ENCODE measurements around the gene FAM240B.

FAM240B gene

DNA sequence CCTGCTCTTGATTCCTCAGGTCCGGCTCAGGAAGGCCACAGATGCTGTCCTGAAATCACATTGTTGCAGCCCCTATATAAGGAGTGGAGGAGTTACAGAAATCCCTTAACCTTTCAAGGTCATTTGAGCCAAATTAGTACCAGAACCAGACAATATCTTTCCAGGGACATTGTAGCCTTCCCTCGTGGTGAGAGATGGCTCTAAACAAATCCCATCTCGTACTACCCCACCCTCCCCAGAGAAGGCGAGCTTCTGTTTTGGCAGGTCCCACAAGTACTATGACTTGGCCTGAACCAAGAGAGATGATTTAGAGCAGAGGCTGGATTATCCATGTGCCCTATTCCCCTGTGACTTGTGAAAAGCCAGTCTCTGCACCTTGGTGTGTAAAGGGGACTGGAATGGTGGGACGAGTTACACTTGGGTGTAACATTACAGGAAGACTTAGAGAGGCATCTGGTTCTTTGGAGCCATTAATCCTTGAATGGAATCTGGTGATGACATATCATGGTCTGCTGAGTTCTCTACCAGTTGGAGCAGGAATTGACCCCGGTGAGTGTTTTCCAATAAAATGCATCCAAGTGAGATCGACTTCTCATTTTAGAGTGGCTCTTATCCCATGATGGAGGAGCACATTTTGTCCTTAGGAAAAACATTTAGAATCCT is at the start of gene FAM240B:
Gene FAM240B (minus strand): TSS at position 51 of the 663 bp plus-strand sequence. CDS start 16,134 bp downstream, outside the sequence.
- no peak for DNase-seq (ENCODE audit: extremely low read depth in 1 of 2, low read depth in 1 of 2)

DNA sequence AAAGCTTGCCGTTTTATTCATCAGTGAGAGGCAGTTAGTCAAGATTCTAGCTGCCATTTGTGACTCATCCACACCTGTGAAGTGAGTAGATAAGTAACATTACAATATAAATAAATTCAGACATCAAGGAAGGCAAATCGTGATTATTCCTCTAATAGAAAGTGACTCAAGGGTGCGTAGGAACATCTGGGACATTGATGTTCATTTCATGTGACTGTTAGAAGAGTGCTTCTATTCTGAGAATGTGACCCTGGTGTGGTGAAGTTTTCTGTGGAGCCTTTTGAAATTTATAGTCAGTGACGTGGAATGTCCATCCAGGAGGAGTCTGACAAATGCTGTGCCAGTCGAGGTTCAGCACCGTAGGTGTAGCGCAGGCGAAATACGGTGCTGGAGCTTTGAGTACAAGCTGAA is 48.4 kb upstream of the FAM240B start:
- DNase-seq (ENCODE audit: extremely low read depth in 1 of 2, low read depth in 1 of 2): no peak

GRCh38 chr9:38765101-38765500 is 45.2 kb upstream of the FAM240B start:
- DNase-seq (ENCODE audit: extremely low read depth in 1 of 2, low read depth in 1 of 2): no peak

DNA sequence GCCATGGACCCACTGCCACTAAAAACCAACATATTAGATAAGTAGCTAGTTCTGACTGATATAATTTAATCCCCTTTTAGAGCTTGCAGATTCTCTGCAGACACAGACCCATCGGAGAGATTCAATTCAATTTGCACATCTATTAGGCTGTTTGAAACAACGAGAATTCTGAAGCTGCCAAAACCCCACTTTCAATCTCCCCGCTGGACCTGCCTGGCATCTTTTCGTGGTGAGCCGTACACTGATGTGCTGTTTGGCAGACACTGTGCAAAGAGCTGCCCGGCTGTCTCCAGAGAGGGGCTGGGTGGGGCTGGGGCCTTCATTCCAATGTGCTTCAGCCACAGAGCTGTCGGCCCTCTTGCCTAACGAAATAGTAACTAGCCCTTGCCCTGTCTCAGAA is 42.1 kb upstream of the FAM240B start:
- DNase-seq (ENCODE audit: extremely low read depth in 1 of 2, low read depth in 1 of 2): no peak

- DNase-seq (ENCODE audit: extremely low read depth in 1 of 2, low read depth in 1 of 2): no peak
These were observed 41.4 kb upstream of the FAM240B start for GRCh38 chr9:38761339-38761738.

DNA sequence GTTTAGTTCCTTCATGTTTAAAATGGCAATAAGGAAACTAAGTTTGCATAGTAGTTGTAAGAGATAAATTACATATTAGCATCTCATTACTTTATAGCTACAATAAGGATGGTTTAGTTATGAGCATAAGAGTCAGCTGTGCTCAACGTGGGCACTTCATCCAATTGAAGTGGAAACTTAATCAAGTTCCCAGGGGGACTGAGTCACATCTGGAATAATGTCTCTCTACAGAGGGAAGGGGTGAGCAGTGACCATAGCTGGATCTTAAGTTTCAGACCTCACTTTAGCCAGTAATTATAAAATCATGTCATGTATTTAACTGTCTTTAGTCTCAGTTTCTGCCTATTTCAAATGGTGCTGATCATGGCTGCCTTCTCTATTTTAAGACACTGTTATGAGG is 36.8 kb upstream of the FAM240B start:
- DNase-seq (ENCODE audit: extremely low read depth in 1 of 2, low read depth in 1 of 2): no peak

DNA sequence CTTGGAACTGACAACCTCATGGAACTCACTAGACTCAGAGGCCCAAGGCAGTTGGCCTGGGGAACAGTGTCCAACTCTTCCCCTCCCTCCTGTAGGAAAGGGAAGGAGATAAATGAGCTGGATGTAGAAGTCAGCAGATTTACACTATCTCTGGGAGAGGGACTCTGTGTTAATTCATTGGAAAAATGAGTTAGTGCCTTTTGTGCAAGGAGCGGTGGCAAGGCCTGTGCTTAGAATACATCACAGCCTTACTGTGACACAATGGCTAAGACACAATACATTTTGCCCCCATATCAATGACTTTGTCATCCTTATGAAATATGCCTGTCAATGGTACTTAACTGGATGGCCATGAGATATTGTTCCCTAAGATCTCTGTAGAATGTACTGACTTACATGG is 28.0 kb upstream of the FAM240B start:
- DNase-seq (ENCODE audit: extremely low read depth in 1 of 2, low read depth in 1 of 2): no peak

- no peak for DNase-seq (ENCODE audit: extremely low read depth in 1 of 2, low read depth in 1 of 2)
These were observed 27.1 kb upstream of the FAM240B start for GRCh38 chr9:38747067-38747466.

GRCh38 chr9:38746303-38746702 is 26.4 kb upstream of the FAM240B start:
- DNase-seq (ENCODE audit: extremely low read depth in 1 of 2, low read depth in 1 of 2): no peak

DNA sequence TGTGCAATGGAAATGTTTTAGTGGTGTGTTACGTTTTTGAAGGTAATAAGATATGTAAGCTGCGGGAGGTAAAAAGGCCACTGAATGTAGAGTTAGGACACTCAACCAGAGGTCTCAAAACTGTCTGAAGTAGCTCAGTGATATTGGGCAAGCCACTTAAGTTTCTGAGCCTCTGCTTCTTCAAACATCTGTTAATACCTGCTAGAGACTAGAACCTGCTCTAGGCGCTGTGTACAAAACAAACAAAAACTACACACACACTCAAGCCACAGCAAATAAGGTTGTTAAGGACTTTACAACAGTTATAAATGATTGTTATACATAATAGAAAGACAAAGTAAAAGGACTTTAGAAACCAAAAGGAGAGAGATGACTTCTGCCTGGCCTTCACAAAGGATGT is 24.6 kb upstream of the FAM240B start:
- DNase-seq (ENCODE audit: extremely low read depth in 1 of 2, low read depth in 1 of 2): no peak

DNA sequence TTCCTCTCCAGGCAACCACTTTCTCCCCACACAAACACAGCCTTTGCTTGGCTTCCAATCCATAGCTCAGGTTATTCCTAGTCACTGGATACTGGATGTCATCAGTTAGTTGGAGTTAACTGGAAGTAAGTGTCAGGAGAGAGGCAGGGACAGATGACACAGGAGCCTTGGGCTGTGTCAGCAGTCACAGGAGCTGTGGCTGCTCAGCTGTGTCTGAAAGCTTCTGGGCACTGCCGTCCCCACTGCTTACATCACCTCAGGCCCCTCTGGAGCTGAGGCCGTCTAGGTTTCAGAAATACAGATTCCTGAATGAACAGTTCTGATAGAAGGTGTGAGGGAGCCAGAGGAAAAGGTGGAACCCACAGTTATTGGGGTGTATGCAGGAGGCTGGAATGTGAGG is 17.3 kb upstream of the FAM240B start:
- DNase-seq (ENCODE audit: extremely low read depth in 1 of 2, low read depth in 1 of 2): no peak

GRCh38 chr9:38734831-38735230 is 14.9 kb upstream of the FAM240B start:
- no peak for DNase-seq (ENCODE audit: extremely low read depth in 1 of 2, low read depth in 1 of 2)

DNA sequence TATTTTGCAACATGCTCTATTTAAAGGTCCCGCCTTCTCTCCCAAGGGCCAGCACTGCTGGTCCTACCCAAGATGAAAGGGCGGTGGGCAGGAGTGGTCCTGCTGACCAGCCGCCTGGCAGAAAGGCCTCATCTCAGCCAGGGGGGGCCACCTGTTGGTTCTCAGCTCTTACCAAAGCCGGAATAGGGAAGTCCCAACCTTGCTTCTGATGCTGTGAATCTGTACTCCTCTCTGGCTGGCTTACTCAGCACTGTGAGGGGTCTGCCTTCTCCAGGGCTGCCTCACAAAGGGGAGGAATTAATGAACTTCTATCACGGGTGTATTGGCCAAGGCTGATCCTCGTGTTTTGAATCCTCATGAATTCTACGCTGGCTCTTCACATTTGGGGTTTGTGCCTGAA is 13.6 kb upstream of the FAM240B start:
- no peak for DNase-seq (ENCODE audit: extremely low read depth in 1 of 2, low read depth in 1 of 2)

DNA sequence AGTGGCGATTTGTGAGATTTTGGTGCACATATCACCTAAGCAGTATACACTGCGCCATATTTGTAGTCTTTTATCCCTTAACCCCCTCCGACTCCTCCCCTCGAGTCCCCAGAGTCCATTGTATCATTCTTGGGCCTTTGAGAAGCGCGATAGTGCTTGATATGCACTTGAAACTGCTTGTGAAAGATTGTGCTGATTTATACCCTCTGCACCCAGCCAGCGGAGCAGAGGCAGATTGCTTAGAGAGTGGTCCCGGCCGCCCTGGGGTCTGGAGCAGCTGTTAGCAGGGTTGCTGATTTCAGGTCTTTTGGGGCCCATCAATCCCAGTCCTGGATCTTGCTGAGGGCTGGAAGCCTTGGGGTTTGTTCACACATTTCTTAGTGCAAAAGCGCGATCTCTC is 13.0 kb upstream of the FAM240B start:
- DNase-seq (ENCODE audit: extremely low read depth in 1 of 2, low read depth in 1 of 2): no peak

DNA sequence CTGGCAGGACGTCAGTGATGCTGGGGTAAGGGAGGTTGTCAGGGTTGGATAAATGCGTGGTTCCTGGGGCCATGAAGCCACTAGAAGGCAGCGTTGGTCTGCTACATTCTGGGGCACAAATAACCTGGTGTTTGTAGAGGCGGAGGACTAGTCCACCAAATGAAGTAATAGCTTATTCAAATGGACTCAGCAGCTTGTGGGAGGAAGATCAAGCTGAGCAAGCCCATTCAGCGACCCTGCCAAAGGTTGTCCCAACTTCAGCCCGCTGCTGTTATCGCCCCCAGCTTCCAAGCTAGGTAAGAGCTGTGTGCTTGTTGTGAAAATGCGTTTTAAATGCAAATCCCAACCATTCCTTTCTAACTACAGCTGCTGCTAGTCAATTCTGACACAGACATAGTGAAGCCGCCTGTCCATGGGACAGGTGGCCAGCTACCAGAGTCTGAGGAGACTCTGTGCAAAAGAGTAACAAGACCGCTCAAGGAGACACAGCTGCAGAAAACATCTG is 7.6 kb upstream of the FAM240B start:
- DNase-seq (ENCODE audit: extremely low read depth in 1 of 2, low read depth in 1 of 2): no peak

DNA sequence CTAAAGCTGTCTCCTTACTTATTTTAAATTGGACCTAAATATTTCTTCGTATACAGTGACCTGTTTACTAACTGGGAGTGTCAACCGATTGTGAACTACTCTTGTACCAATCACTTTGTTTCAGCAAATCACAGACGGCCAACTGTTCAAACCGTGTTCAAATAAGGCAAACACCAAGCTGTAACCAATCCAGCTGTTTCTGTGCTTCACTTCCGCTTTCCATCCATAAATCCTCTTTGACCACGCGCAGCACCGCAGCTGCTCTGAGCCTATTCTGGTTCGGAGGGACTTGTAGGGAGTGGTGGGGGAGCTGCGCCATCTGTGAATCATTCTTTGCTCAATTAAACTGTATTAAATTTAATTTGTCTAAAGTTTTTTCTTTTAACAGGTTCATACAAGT is 4.8 kb upstream of the FAM240B start:
- DNase-seq (ENCODE audit: extremely low read depth in 1 of 2, low read depth in 1 of 2): no peak

DNA sequence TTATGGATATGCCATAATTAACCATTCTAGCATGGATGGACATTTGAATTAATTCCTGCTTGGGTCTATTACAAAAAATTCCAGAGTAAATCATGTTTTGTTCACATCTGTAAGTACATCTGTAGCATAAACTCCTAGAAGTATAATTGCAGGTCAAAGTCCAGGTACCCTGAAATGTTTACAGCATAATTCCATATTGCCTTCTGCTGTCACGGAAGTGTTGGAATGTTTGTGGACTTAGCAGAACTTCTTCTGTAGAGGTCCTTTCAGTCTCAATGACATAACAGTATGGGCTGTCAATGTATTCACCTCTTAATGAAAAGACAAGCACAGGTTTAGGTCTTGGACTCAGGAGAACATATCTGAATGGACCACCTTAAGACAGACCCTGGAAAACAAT is 1.8 kb downstream of the FAM240B start:
- no peak for DNase-seq (ENCODE audit: extremely low read depth in 1 of 2, low read depth in 1 of 2)

DNA sequence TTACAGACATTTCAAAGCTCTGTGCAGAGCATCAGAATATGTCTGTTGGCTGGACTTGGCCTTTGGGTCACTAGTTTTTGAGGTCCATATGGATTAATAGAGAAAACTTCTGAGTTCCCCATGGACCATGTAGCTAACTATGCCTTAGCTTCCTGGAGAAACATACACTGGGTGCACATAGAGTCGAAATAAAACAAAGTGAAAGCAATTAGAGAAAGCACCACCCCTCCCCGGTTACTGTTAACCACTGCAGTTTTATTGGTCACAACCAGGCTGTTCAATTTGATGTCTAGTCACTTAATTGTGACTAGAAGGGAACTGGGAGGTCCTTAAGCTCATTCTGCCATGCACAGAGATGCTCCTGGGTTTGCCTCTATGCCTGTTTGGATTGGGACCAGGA is 4.2 kb downstream of the FAM240B start:
- no peak for DNase-seq (ENCODE audit: extremely low read depth in 1 of 2, low read depth in 1 of 2)

GRCh38 chr9:38713426-38713825 is 6.5 kb downstream of the FAM240B start:
- no peak for DNase-seq (ENCODE audit: extremely low read depth in 1 of 2, low read depth in 1 of 2)

DNA sequence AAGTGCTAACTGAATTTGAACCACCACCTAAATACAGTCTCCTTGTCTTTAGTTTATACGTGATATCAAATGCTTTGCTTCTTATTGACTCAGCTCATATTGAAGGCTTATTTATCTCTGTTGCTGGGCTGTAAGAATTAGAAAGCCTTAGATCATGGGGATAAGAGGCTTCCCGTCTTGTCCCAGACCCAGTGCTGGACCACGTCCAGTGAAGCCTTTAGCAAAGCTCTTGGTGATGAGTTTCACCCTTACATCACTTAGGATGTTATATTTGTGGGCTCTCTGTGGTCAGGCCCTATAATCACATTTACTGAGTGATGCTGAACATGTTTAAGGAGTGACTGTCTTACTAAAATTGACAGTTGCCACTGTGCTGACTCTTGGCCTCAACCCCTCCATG is 11.2 kb downstream of the FAM240B start:
- DNase-seq (ENCODE audit: extremely low read depth in 1 of 2, low read depth in 1 of 2): no peak

DNA sequence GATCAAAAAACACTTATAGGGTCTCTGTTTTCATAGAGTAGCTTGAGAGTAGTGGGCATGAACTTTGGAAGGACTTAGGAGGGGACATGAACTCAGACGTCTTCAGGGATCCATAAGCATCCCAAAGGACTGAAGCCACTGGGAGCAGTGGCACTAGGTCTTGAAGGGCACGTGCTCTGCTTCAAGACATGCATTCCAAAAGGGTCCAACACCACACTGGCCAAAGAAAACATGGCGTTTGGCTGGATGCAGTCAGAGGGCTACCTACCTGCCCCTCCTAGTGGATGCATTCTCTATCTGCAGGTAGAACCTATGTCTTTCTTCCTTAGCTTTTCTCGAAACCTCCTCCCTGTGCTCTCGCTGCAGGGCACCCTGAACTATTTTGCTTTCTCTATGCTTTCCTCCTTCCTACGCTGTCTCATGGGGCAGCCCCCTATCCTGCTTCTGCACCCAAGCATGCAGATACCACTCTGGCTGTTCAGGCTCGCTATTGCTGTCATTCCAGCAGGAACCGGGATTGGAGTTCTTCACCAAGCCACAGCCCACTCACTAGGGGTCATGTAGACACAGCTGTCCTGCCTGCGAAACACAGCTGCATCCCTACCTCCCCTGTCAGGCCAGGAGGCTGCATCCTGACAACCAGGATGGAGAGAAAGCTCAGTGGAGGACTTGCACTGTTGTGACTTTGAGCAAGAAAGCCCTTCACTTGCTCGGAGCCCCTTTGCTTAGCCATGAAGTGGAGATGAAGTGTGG is 11.9 kb downstream of the FAM240B start:
- no peak for DNase-seq (ENCODE audit: extremely low read depth in 1 of 2, low read depth in 1 of 2)

DNA sequence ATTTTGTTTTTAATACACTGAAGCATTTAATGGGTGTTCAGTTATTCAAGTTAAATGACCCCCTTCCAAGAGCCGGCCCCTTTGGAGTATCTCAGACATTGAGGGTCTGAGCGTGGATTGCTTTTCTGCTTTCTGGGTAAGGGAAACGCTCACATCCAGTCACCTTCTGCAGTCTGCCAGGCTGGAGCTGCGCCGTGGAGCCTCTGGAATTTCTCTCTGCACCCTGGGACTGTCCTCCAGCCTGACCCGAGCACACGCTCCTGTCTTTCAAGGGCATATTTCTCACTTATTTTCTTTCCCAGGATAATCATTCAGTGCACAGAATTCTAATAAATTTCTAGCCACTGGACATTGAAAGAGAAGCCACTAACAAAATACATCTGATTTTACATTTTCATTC is 13.4 kb downstream of the FAM240B start:
- no peak for DNase-seq (ENCODE audit: extremely low read depth in 1 of 2, low read depth in 1 of 2)

Measured in activated CD8-positive, alpha-beta memory T cell treated with anti-CD3 and anti-CD28 coated beads for 1 hour (primary cell).